GM12878 (cell line): ENCODE results near the gene PRKCB. TPM values are rescaled to one million over a fixed set of nuclear protein-coding genes. Genes with fewer than 3 reads are reported as not detected.

ENCODE experiments used
- ATAC-seq: fragments of 200-7000 bp; cut with Tn5 transposase; 3 replicates; pipeline ENCODE4 v1.9.1; 2020; ENCODE audit warnings: mild to moderate bottlenecking, moderate library complexity
- BruUV-seq: library from RNA; stranded (reverse); fragments of 400-500 nt; replicated peaks from 2 replicates; lab custom pipeline; 2021; lab: Mats Ljungman, UMichigan
- CTCF ChIA-PET: fragments of 300-600 bp; sonication (Branson Sonifier 250); formaldehyde crosslinking; extraction: SDS; loops from one replicate; lab custom pipeline; 2021; ENCODE audit warnings: inconsistent platforms; lab: Yijun Ruan, JAX
- POLR2A ChIA-PET: fragments of 350-600 bp; formaldehyde crosslinking; extraction: SDS; loops from one replicate; lab custom pipeline; 2021; ENCODE audit warnings: inconsistent platforms; lab: Charles Lee
- RAD21 ChIA-PET: fragments of 300-600 bp; sonication (Branson Sonifier 250); formaldehyde crosslinking; loops from one replicate; lab custom pipeline; 2023; ENCODE audit warnings: antibody characterized with exemption; ENCODE audit not compliant: unreplicated experiment; lab: Charles Lee
- SMC1A ChIA-PET: fragments of 300-600 bp; sonication (Branson Sonifier 250); formaldehyde crosslinking; loops from one replicate; lab custom pipeline; 2023; ENCODE audit not compliant: unreplicated experiment, uncharacterized antibody; lab: Charles Lee
- DNase-seq: peaks from one replicate; pipeline ENCODE4 v3.0.0-alpha.2; 2011; ENCODE audit warnings: low read depth, low spot score
- FAIRE-seq: peaks from 3 replicates; lab custom pipeline; 2011; peaks lifted over from hg19 to GRCh38; lab: Jason Lieb, UNC
- H2AFZ ChIP-seq: 2 replicates; pipeline ENCODE4 v1.6.0; 2011; ENCODE audit warnings: low read depth, low read length, control low read depth; ENCODE audit not compliant: control insufficient read depth
- H3K27ac ChIP-seq: 2 replicates; pipeline ENCODE4 v1.5.1; 2011; ENCODE audit warnings: control low read depth; ENCODE audit not compliant: control insufficient read depth, insufficient read depth
- H3K27me3 ChIP-seq, 2 experiments: replicated peaks in 1 of 2; 2 replicates each; pipeline versions ENCODE4 v1.6.0 to v1.6.1; 2011; ENCODE audit warnings: low read length in 1 of 2; ENCODE audit not compliant: control insufficient read depth in 2 of 2, insufficient read depth in 2 of 2
- H3K36me3 ChIP-seq, 2 experiments: 2 replicates each; pipeline ENCODE4 v1.5.1; 2011; ENCODE audit warnings: low read length in 1 of 2; ENCODE audit not compliant: control insufficient read depth in 2 of 2, insufficient read depth in 2 of 2
- H3K4me1 ChIP-seq: 2 replicates; pipeline ENCODE4 v1.6.1; 2011; ENCODE audit warnings: mild to moderate bottlenecking, low read length, moderate library complexity, mixed read lengths; ENCODE audit not compliant: control insufficient read depth, insufficient read depth
- H3K4me2 ChIP-seq: 2 replicates; pipeline ENCODE4 v1.6.0; 2011; ENCODE audit warnings: control low read depth; ENCODE audit not compliant: control insufficient read depth, insufficient read depth
- H3K4me3 ChIP-seq: fragments of 200-600 bp; sonication (generic); 2 replicates; pipeline ENCODE4 v1.5.1; 2016
- H3K79me2 ChIP-seq: 2 replicates; pipeline ENCODE4 v1.6.0; 2011; ENCODE audit warnings: low read length; ENCODE audit not compliant: control insufficient read depth, insufficient read depth
- H3K9ac ChIP-seq: 2 replicates; pipeline ENCODE4 v1.8.0; 2011; ENCODE audit warnings: low read length, control low read depth, mixed read lengths; ENCODE audit not compliant: control insufficient read depth, insufficient read depth
- H3K9me3 ChIP-seq: replicated peaks from 3 replicates; pipeline ENCODE4 v1.5.1; 2011; ENCODE audit warnings: mild to moderate bottlenecking, low read length; ENCODE audit not compliant: control insufficient read depth, insufficient read depth
- H4K20me1 ChIP-seq: 2 replicates; pipeline ENCODE4 v1.6.0; 2011; ENCODE audit not compliant: control insufficient read depth, insufficient read depth
- BACH1 ChIP-seq: fragments of 450-650 bp; IDR thresholded peaks from 2 replicates; pipeline ENCODE4 v1.6.1; 2017; ENCODE audit warnings: mild to moderate bottlenecking, borderline replicate concordance
- CHD1 ChIP-seq: IDR thresholded peaks from 2 replicates; pipeline ENCODE4 v1.6.1; 2012; ENCODE audit warnings: low read depth, low read length, improper control_type of control experiment
- FOXK2 ChIP-seq: fragments of 450-650 bp; IDR thresholded peaks from 2 replicates; pipeline ENCODE4 v1.6.1; 2017; ENCODE audit warnings: mild to moderate bottlenecking, moderate library complexity
- KAT2A ChIP-seq: conservative IDR thresholded peaks from 2 replicates; pipeline ENCODE4 v1.6.1; 2011; ENCODE audit warnings: low read depth, low read length; ENCODE audit not compliant: control insufficient read depth
- MEF2B ChIP-seq: fragments of 450-650 bp; IDR thresholded peaks from 2 replicates; pipeline ENCODE4 v1.6.1; 2018; ENCODE audit warnings: mild to moderate bottlenecking, moderate library complexity; ENCODE audit not compliant: partially characterized antibody, poor library complexity, severe bottlenecking
- RELB ChIP-seq: fragments of 450-650 bp; IDR thresholded peaks from 2 replicates; pipeline ENCODE4 v1.6.1; 2017; ENCODE audit warnings: low read depth, mild to moderate bottlenecking, moderate library complexity
- SIX5 ChIP-seq: IDR thresholded peaks from 2 replicates; pipeline ENCODE4 v1.6.1; 2011; ENCODE audit warnings: mild to moderate bottlenecking, low read depth, low read length, moderate library complexity; ENCODE audit not compliant: severe bottlenecking
- SKIL ChIP-seq: fragments of 450-650 bp; IDR thresholded peaks from 2 replicates; pipeline ENCODE4 v1.6.1; 2017; ENCODE audit warnings: mild to moderate bottlenecking, low read depth, inconsistent platforms; ENCODE audit not compliant: poor library complexity, severe bottlenecking
- SREBF2 ChIP-seq: IDR thresholded peaks from 2 replicates; pipeline ENCODE4 v1.6.1; 2012; ENCODE audit warnings: mild to moderate bottlenecking, low read length
- ZNF207 ChIP-seq: fragments of 450-650 bp; IDR thresholded peaks from 2 replicates; pipeline ENCODE4 v1.6.1; 2014; ENCODE audit warnings: antibody characterized with exemption, mild to moderate bottlenecking, borderline replicate concordance
- ZNF592 ChIP-seq: fragments of 450-650 bp; IDR thresholded peaks from 2 replicates; pipeline ENCODE4 v1.6.1; 2017; ENCODE audit warnings: mild to moderate bottlenecking, moderate library complexity
- WGBS: methylation state at CpG from one replicate; pipeline ENCODE4 v1.1.6; 2016; ENCODE audit warnings: low lambda C conversion rate; ENCODE audit not compliant: insufficient replicate concordance, insufficient coverage; ENCODE audit errors: missing lambda C conversion rate; 5-methylcytosine and 5-hydroxymethylcytosine counted together
- in situ Hi-C: fragments of 300-500 bp; cut with MboI; formaldehyde crosslinking; loops from 9 replicates; pipeline ENCODE4 v1.14.3; 2018; ENCODE audit warnings: mixed read lengths
- intact Hi-C: fragments of 100-400 bp; cut with micrococcal nuclease; formaldehyde crosslinking; loops from one replicate; pipeline ENCODE4 v1.14.2; 2022; ENCODE audit not compliant: unreplicated experiment
- polyA plus RNA-seq, 11 experiments: library from polyadenylated mRNA; depleted of rRNA in 4 of 11; unstranded in 6 of 11; stranded (reverse) in 5 of 11; fragments of >200 nt; fragmentation: Nextera tagmentation in 4 of 11; fragmentation: Illumina TruSeq in 1 of 11; extraction: Ambion mirVana in 4 of 11; extraction: Trizol in 1 of 11; gene quantifications; 1 replicate in 1 of 11; 2 replicates in 10 of 11; pipeline versions ENCODE4 v1.2.1 to v1.2.3, GENCODE V29; 2011 to 2016; ENCODE audit warnings: inconsistent platforms in 2 of 11, missing spikeins in 2 of 11, low read depth in 1 of 11
- total RNA-seq, 4 experiments: library from RNA; depleted of rRNA in 3 of 4; stranded (reverse); fragments of >200 nt in 3 of 4; fragmentation: Illumina TruSeq in 1 of 4; extraction: Trizol in 1 of 4; gene quantifications; 2 replicates each; pipeline versions ENCODE4 v1.2.1 to v1.2.3, GENCODE V29; 2013 to 2021

PRKCB gene
- total and polyA plus RNA-seq, 10 of the 15 experiments (the other 5 are each of a cell fraction or from before 2014, with no cell fraction given): 21.4 to 158 (median 97.3) TPM

- Histone ChIP-seq H3K79me2 (no peaks in the 10 kb centered on the region), H4K20me1 (no peaks in the 10 kb centered on the region), H3K9me3 (no peaks in the 10 kb centered on the region), H3K4me2 (no peak overlapping the region), H3K4me3 (no peak overlapping the region), H3K27ac (no peak overlapping the region), H3K9ac (no peak overlapping the region), H3K27me3 (no peaks in the 10 kb centered on the region), H3K4me1 (no peaks in the 10 kb centered on the region), H2AFZ (no peak overlapping the region), H3K36me3 (peaks cover 13 to 24% of the 10 kb centered on the region in 2 experiments; a peak in 3 of 4 replicates)
- no peak for FAIRE-seq
- CTCF ChIA-PET: no interaction called here
- intact Hi-C loops (no loop called here), in situ Hi-C loops (no loop called here)
- 87% methylated on average over 6 of the region's 6 CpGs for WGBS
- POLR2A ChIA-PET: no interaction called here
- BruUV-seq: no TSS peak
- ATAC-seq: no peak
- SMC1A ChIA-PET: no interaction called here
- RAD21 ChIA-PET: no interaction called here
- DNase-seq: no peak
- TF ChIP-seq SIX5 (no peak), KAT2A (no peak), SREBF2 (no peak), ZNF592 (no peak), FOXK2 (no peak), RELB (no peak), SKIL (no peak), MEF2B (no peak), ZNF207 (no peak), CHD1 (no peak), BACH1 (no peak)
These were observed 284.0 kb downstream of the PRKCB start for GRCh38 chr16:24119807-24120206.
